Natural killer cell (primary cell): ENCODE measurements around the gene LRRC26. TPM values are rescaled to one million over a fixed set of nuclear protein-coding genes. Genes with fewer than 3 reads are reported as not detected.

Experiments used
- ATAC-seq, 3 donors: fragments of 150-1000 bp in 2 of 3; fragments of 200-7000 bp in 1 of 3; cut with Tn5 transposase; 1 replicate in 1 of 3; 2 replicates in 2 of 3; pipeline ENCODE4 v1.10.0; 2021; ENCODE audit warnings: mild to moderate bottlenecking in 2 of 3, moderate library complexity in 2 of 3
- DNase-seq, 2 donors: peaks; one replicate each; pipeline versions ENCODE4 v3.0.0 to v3.0.0-alpha.2; 2013 to 2021; ENCODE audit warnings: mixed read lengths in 1 of 2
- H3K27ac ChIP-seq: one replicate; pipeline ENCODE4 v1.5.1; 2013; ENCODE audit warnings: mild to moderate bottlenecking, low read length
- H3K27me3 ChIP-seq: one replicate; pipeline ENCODE4 v1.6.1; 2013; ENCODE audit warnings: low read length; ENCODE audit not compliant: control insufficient read depth, insufficient read depth
- H3K36me3 ChIP-seq: one replicate; pipeline ENCODE4 v1.6.1; 2013; ENCODE audit warnings: low read length; ENCODE audit not compliant: control insufficient read depth, insufficient read depth
- H3K4me1 ChIP-seq: one replicate; pipeline ENCODE4 v1.6.1; 2013; ENCODE audit warnings: low read length; ENCODE audit not compliant: control insufficient read depth, insufficient read depth
- H3K4me3 ChIP-seq: one replicate; pipeline ENCODE4 v1.5.1; 2013; ENCODE audit warnings: low read length
- H3K9me3 ChIP-seq: one replicate; pipeline ENCODE4 v1.6.1; 2013; ENCODE audit warnings: low read length; ENCODE audit not compliant: control insufficient read depth, insufficient read depth
- H3K27ac Mint-ChIP-seq, 2 donors: one replicate each; pipeline ENCODE4 v1.8.0; 2022; ENCODE audit warnings: mild to moderate bottlenecking in 2 of 2, mixed read lengths in 2 of 2, moderate library complexity in 1 of 2
- H3K27me3 Mint-ChIP-seq, 2 donors: one replicate each; pipeline ENCODE4 v1.8.0; 2022; ENCODE audit warnings: low read depth in 2 of 2, mixed read lengths in 2 of 2
- H3K36me3 Mint-ChIP-seq: one replicate; pipeline ENCODE4 v1.8.0; 2022; ENCODE audit warnings: mixed read lengths
- H3K4me1 Mint-ChIP-seq, 2 donors: one replicate each; pipeline ENCODE4 v1.8.0; 2022; ENCODE audit warnings: mixed read lengths in 2 of 2
- H3K4me3 Mint-ChIP-seq: one replicate; pipeline ENCODE4 v1.8.0; 2022; ENCODE audit warnings: mild to moderate bottlenecking, moderate library complexity, mixed read lengths
- H3K9me3 Mint-ChIP-seq, 2 donors: one replicate each; pipeline ENCODE4 v1.8.0; 2022; ENCODE audit warnings: mixed read lengths in 2 of 2
- CTCF ChIP-seq: fragments of 200-600 bp; IDR thresholded peaks from one replicate; pipeline ENCODE4 v1.8.0; 2022; ENCODE audit warnings: antibody characterized with exemption
- WGBS: methylation state at CpG from one replicate; pipeline ENCODE4 v1.1.7; 2013; ENCODE audit warnings: missing lambda C conversion rate; ENCODE audit not compliant: insufficient coverage; 5-methylcytosine and 5-hydroxymethylcytosine counted together
- intact Hi-C: fragments of 100-400 bp; cut with micrococcal nuclease; formaldehyde crosslinking; loops from one replicate; pipeline ENCODE4 v1.14.2; 2022
- total RNA-seq, 4 donors: library from RNA; stranded (reverse); fragments of 120-200 nt in 1 of 4; gene quantifications; one replicate each; pipeline versions ENCODE4 v1.2.3 to v1.2.4, GENCODE V29; 2013 to 2022

The LRRC26 gene
- total RNA-seq, 3 donors from 2014 or later (not counting 1 experiment from before 2014, with no cell fraction given), result not detected

- Mint-ChIP-seq H3K4me3 (no peak overlapping the region), H3K27me3 (peaks cover 0 to 8% of the 10 kb centered on the region in 2 donors), H3K4me1 (no peaks in the 10 kb centered on the region), H3K36me3 (no peaks in the 10 kb centered on the region), H3K9me3 (no peaks in the 10 kb centered on the region), H3K27ac (no peak overlapping the region)
- peaks cover 8% of the 10 kb centered on the region for H3K4me1 ChIP-seq
- no peaks in the 10 kb centered on the region for H3K27me3 ChIP-seq
- H3K9me3 ChIP-seq, result no peaks in the 10 kb centered on the region
- no peak overlapping the region for H3K4me3 ChIP-seq
- 59% methylated on average over 20 of the region's 20 CpGs for WGBS
- no peak overlapping the region for H3K27ac ChIP-seq
- H3K36me3 ChIP-seq, result no peaks in the 10 kb centered on the region
- no peak for DNase-seq
- intact Hi-C loops, result loop anchor here (2.0 kb wide), 1 partner anchor 41 kb away; no protein-coding TSS in a partner anchor
- no peak for TF ChIP-seq CTCF
- no peak for ATAC-seq
Measured at GRCh38 chr9:137149942-137150616, 19.8 kb downstream of the LRRC26 start.

- intact Hi-C loops, result no loop called here
- Histone ChIP-seq H3K4me1 (peaks cover 8% of the 10 kb centered on the region), H3K4me3 (no peak overlapping the region), H3K27me3 (no peaks in the 10 kb centered on the region), H3K36me3 (no peaks in the 10 kb centered on the region), H3K9me3 (no peaks in the 10 kb centered on the region), H3K27ac (no peak overlapping the region)
- no peaks in the 10 kb centered on the region for H3K36me3 Mint-ChIP-seq
- H3K4me1 Mint-ChIP-seq, result no peaks in the 10 kb centered on the region
- 94% methylated on average over 5 of the region's 5 CpGs for WGBS
- TF ChIP-seq CTCF, result no peak
- no peaks in the 10 kb centered on the region for H3K9me3 Mint-ChIP-seq
- DNase-seq (no peak), ATAC-seq (no peak)
- peaks cover 0 to 8% of the 10 kb centered on the region in 2 donors for H3K27me3 Mint-ChIP-seq
- no peak overlapping the region for H3K4me3 Mint-ChIP-seq
- no peak overlapping the region for H3K27ac Mint-ChIP-seq
Measured at GRCh38 chr9:137149363-137149762, 20.5 kb downstream of the LRRC26 start.

- Mint-ChIP-seq H3K9me3 (no peaks in the 10 kb centered on the region), H3K27ac (no peak overlapping the region), H3K36me3 (no peaks in the 10 kb centered on the region), H3K4me3 (no peak overlapping the region), H3K27me3 (peaks cover 0 to 8% of the 10 kb centered on the region in 2 donors), H3K4me1 (no peaks in the 10 kb centered on the region)
- no peaks in the 10 kb centered on the region for H3K27me3 ChIP-seq
- H3K4me3 ChIP-seq, result no peak overlapping the region
- H3K4me1 ChIP-seq, result peaks cover 8% of the 10 kb centered on the region
- H3K9me3 ChIP-seq, result no peaks in the 10 kb centered on the region
- no peak for DNase-seq
- intact Hi-C loops, result no loop called here
- ATAC-seq, result no peak
- TF ChIP-seq CTCF, result no peak
- H3K36me3 ChIP-seq, result no peaks in the 10 kb centered on the region
- 90% methylated on average over 19 of the region's 19 CpGs for WGBS
- no peak overlapping the region for H3K27ac ChIP-seq
Measured at GRCh38 chr9:137148661-137149060, 21.2 kb downstream of the LRRC26 start.

GRCh38 chr9:137148242-137148641 lies 21.6 kb downstream of the LRRC26 start:
- 79% methylated on average over 27 of the region's 27 CpGs for WGBS
- DNase-seq (no peak), ATAC-seq (no peak)
- H3K4me3 ChIP-seq, result no peak overlapping the region
- Mint-ChIP-seq H3K9me3 (no peaks in the 10 kb centered on the region), H3K4me1 (no peaks in the 10 kb centered on the region), H3K36me3 (no peaks in the 10 kb centered on the region), H3K4me3 (no peak overlapping the region), H3K27ac (no peak overlapping the region), H3K27me3 (peaks cover 0 to 8% of the 10 kb centered on the region in 2 donors)
- no peaks in the 10 kb centered on the region for H3K27me3 ChIP-seq
- no peaks in the 10 kb centered on the region for H3K9me3 ChIP-seq
- intact Hi-C loops, result no loop called here
- H3K4me1 ChIP-seq, result peaks cover 8% of the 10 kb centered on the region
- TF ChIP-seq CTCF, result no peak
- H3K36me3 ChIP-seq, result no peaks in the 10 kb centered on the region
- no peak overlapping the region for H3K27ac ChIP-seq
